ENCODE measurements around the gene MAPK12. TPM values are rescaled to one million over a fixed set of nuclear protein-coding genes. Genes with fewer than 3 reads are reported as not detected.

The MAPK12 gene
- total RNA-seq, 2 donors from 2014 or later = 8.4 to 18.0 TPM

- H3K27me3 ChIP-seq (replicated peaks; ENCODE audit: insufficient read depth) = no peaks in the 10 kb centered on the region
- no peaks in the 10 kb centered on the region for H3K9me3 ChIP-seq
- intact Hi-C loops (cut with DNase I) = no loop called here
- no peak overlapping the region for H3K4me3 ChIP-seq
- WGBS = 90% methylated on average over 18 of the region's 18 CpGs
- H3K36me3 ChIP-seq = no peaks in the 10 kb centered on the region
- no peak for DNase-seq (ENCODE audit: low spot score)
- no peak overlapping the region for H3K27ac ChIP-seq
- no peak for TF ChIP-seq POLR2AphosphoS5 (IDR thresholded peaks at IDR 0.05)
- TF ChIP-seq POLR2A (IDR thresholded peaks at IDR 0.05) = no peak
- TF ChIP-seq CTCF (IDR thresholded peaks at IDR 0.05) = no peak
- no peaks in the 10 kb centered on the region for H3K4me1 ChIP-seq (replicated peaks)
Measured at GRCh38 chr22:50233223-50233622, 28.3 kb downstream of the MAPK12 start.

DNA sequence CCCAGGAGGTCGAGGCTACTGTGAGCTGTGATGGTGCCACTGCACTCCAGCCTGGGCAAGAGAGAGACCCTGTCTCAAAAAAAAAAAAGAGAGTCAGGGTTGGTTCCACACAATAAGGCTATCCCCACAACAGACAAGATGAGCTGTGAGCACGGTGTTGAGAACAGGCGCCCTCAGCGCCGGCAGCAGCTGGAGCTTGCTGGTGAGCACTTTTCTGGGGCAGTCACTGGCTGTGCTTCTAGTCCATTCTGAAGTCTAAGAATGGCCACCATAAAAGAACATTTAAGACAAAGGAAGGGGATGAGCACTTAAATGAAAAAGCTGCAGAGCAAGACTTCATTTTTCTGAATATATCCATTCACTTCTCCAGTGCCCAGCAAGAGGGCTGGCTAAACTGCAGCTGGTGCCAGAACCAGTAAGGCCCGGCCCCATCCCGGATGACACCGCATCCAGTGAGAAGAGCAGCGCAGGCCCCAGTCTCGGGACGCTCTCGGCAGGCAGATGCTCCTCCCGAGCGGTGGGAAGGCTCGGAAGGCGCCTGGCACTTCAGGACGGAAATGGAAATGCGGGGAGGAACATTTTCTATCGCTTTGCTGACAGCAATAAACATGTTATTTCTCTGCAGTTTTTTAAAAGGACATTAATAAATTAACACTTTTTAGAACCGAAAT lies 28.9 kb downstream of the MAPK12 start:
- WGBS = 86% methylated on average over 20 of the region's 20 CpGs
- intact Hi-C loops (cut with DNase I) = no loop called here
- Histone ChIP-seq H3K36me3 (peaks cover 0 to 3% of the 10 kb centered on the region in 2 donors), H3K4me1 (replicated peaks) (no peaks in the 10 kb centered on the region), H3K9me3 (no peaks in the 10 kb centered on the region), H3K27me3 (replicated peaks; ENCODE audit: insufficient read depth) (no peaks in the 10 kb centered on the region), H3K4me3 (no peak overlapping the region), H3K27ac (no peak overlapping the region)
- DNase-seq (ENCODE audit: low spot score) = no peak
- no peak for TF ChIP-seq CTCF (IDR thresholded peaks at IDR 0.05)
- TF ChIP-seq POLR2A (IDR thresholded peaks at IDR 0.05) = no peak
- TF ChIP-seq POLR2AphosphoS5 (IDR thresholded peaks at IDR 0.05) = no peak

GRCh38 chr22:50229370-50229769 lies 32.1 kb downstream of the MAPK12 start:
- DNase-seq (ENCODE audit: low spot score) = no peak
- no peak for TF ChIP-seq POLR2A (IDR thresholded peaks at IDR 0.05)
- no peak for TF ChIP-seq POLR2AphosphoS5 (IDR thresholded peaks at IDR 0.05)
- TF ChIP-seq CTCF (IDR thresholded peaks at IDR 0.05) = no peak
- Histone ChIP-seq H3K9me3 (no peaks in the 10 kb centered on the region), H3K27ac (no peak overlapping the region), H3K4me3 (no peak overlapping the region), H3K27me3 (replicated peaks; ENCODE audit: insufficient read depth) (no peaks in the 10 kb centered on the region), H3K4me1 (replicated peaks) (no peaks in the 10 kb centered on the region), H3K36me3 (peaks cover 0 to 9% of the 10 kb centered on the region in 2 donors)
- intact Hi-C loops (cut with DNase I) = no loop called here
- 95% methylated on average over 16 of the region's 16 CpGs for WGBS

GRCh38 chr22:50228366-50228765 lies 33.1 kb downstream of the MAPK12 start:
- Histone ChIP-seq H3K4me1 (replicated peaks) (no peaks in the 10 kb centered on the region), H3K27ac (no peak overlapping the region), H3K9me3 (no peaks in the 10 kb centered on the region), H3K4me3 (no peak overlapping the region), H3K36me3 (peaks cover 0 to 16% of the 10 kb centered on the region in 2 donors), H3K27me3 (replicated peaks; ENCODE audit: insufficient read depth) (no peaks in the 10 kb centered on the region)
- no peak for DNase-seq (ENCODE audit: low spot score)
- TF ChIP-seq POLR2A (IDR thresholded peaks at IDR 0.05) = no peak
- TF ChIP-seq CTCF (IDR thresholded peaks at IDR 0.05) = no peak
- TF ChIP-seq POLR2AphosphoS5 (IDR thresholded peaks at IDR 0.05) = no peak
- WGBS = 90% methylated on average over 9 of the region's 9 CpGs
- intact Hi-C loops (cut with DNase I) = no loop called here

DNA sequence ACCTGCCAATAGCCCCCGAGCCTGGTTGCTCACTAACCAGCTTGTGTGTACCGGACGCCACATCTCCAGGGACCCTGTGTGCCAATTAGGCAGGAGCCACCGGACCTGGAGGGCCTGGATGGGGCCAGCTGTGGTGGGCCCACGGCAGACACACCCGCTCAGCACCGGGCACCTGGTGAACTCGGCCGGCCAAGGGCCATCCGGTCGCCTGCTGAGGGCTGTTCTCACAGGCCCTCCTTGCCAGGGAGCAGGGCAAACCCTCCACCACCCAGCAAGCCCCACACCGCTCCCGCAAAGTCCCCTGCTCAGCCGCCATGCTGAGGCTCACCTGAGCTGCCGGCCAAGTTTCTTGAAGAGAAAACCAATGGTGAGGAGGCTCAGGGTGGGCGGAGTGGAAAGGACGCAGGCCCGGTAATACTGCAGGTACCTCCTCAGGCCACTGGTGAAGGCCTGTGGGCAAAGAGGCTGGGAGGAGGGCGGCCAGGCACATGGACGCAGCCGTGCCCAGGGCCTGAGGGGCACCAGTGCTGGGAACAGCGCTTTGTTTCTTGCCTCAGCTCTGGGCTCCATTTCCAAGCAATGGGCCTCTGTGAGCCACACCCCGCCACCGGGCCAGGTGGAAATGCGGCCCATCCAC lies 33.8 kb downstream of the MAPK12 start:
- Histone ChIP-seq H3K27ac (no peak overlapping the region), H3K4me3 (no peak overlapping the region), H3K9me3 (no peaks in the 10 kb centered on the region), H3K36me3 (peaks cover 2 to 17% of the 10 kb centered on the region in 2 donors), H3K27me3 (replicated peaks; ENCODE audit: insufficient read depth) (no peaks in the 10 kb centered on the region), H3K4me1 (replicated peaks) (no peaks in the 10 kb centered on the region)
- DNase-seq (ENCODE audit: low spot score) = no peak
- intact Hi-C loops (cut with DNase I) = no loop called here
- TF ChIP-seq CTCF (IDR thresholded peaks at IDR 0.05) (no peak), POLR2A (IDR thresholded peaks at IDR 0.05) (no peak), POLR2AphosphoS5 (IDR thresholded peaks at IDR 0.05) (no peak)
- 89% methylated on average over 22 of the region's 25 CpGs for WGBS
